PC-9 (cell line): ENCODE results near the gene DYNC2LI1. TPM values are rescaled to one million over a fixed set of nuclear protein-coding genes. Genes with fewer than 3 reads are reported as not detected.

Source experiments
- BruUV-seq: library from RNA; stranded (reverse); fragments of 400-500 nt; replicated peaks from 2 replicates; lab custom pipeline; 2021; lab: Mats Ljungman, UMichigan
- CTCF ChIA-PET: fragments of 300-600 bp; sonication (Branson Sonifier 250); formaldehyde crosslinking; loops from one replicate; lab custom pipeline; 2022; ENCODE audit warnings: antibody characterized with exemption; lab: Charles Lee
- POLR2A ChIA-PET: fragments of 300-600 bp; sonication (Branson Sonifier 250); formaldehyde crosslinking; loops from one replicate; lab custom pipeline; 2022; ENCODE audit warnings: antibody characterized with exemption; ENCODE audit not compliant: unreplicated experiment; lab: Charles Lee
- DNase-seq, 2 experiments: peaks; one replicate each; pipeline versions ENCODE4 v3.0.0 to v3.0.0-alpha.2; 2015 to 2022; ENCODE audit warnings: mixed read lengths in 1 of 2
- H2AFZ ChIP-seq: fragments of 200-600 bp; sonication (generic); 2 replicates; pipeline ENCODE4 v1.8.1; 2017; ENCODE audit warnings: antibody characterized with exemption
- H3F3A ChIP-seq: fragments of 200-600 bp; sonication (generic); 2 replicates; pipeline ENCODE4 v1.8.1; 2017; ENCODE audit warnings: antibody characterized with exemption, mild to moderate bottlenecking, low read depth; ENCODE audit not compliant: insufficient read depth
- H3K27ac ChIP-seq: fragments of 200-600 bp; sonication (generic); 2 replicates; pipeline ENCODE4 v1.6.1; 2016; ENCODE audit warnings: mixed run types
- H3K27me3 ChIP-seq: fragments of 200-600 bp; sonication (generic); 2 replicates; pipeline ENCODE4 v1.6.1; 2016; ENCODE audit warnings: low read depth, mixed run types; ENCODE audit not compliant: insufficient read depth
- H3K36me3 ChIP-seq: fragments of 200-600 bp; sonication (generic); 2 replicates; pipeline ENCODE4 v1.6.1; 2016; ENCODE audit warnings: low read depth, mixed run types
- H3K4me1 ChIP-seq: fragments of 200-600 bp; sonication (generic); replicated peaks from 2 replicates; pipeline ENCODE4 v1.6.1; 2016; ENCODE audit warnings: mixed run types; ENCODE audit not compliant: insufficient read depth
- H3K4me2 ChIP-seq: fragments of 200-600 bp; sonication (generic); 2 replicates; pipeline ENCODE4 v1.6.1; 2017; ENCODE audit warnings: mixed run types
- H3K4me3 ChIP-seq: fragments of 200-600 bp; sonication (generic); 2 replicates; pipeline ENCODE4 v1.6.1; 2016; ENCODE audit warnings: mixed run types
- H3K79me2 ChIP-seq: fragments of 200-600 bp; sonication (generic); 2 replicates; pipeline ENCODE4 v1.6.1; 2017; ENCODE audit warnings: low read depth, mixed run types
- H3K9me2 ChIP-seq: fragments of 200-600 bp; sonication (generic); 2 replicates; pipeline ENCODE4 v1.8.1; 2017; ENCODE audit warnings: mild to moderate bottlenecking; ENCODE audit not compliant: insufficient read depth
- H3K9me3 ChIP-seq: fragments of 200-600 bp; sonication (generic); 2 replicates; pipeline ENCODE4 v1.8.1; 2016; ENCODE audit warnings: low read depth; ENCODE audit not compliant: insufficient read depth
- H4K20me1 ChIP-seq: fragments of 200-600 bp; sonication (generic); 2 replicates; pipeline ENCODE4 v1.8.1; 2017; ENCODE audit not compliant: insufficient read depth
- EZH2 ChIP-seq: fragments of 200-600 bp; sonication (generic); IDR thresholded peaks from 2 replicates; pipeline ENCODE4 v1.8.0; 2017; ENCODE audit warnings: antibody characterized with exemption, low read depth
- intact Hi-C: fragments of 100-400 bp; cut with micrococcal nuclease; formaldehyde crosslinking; loops from one replicate; pipeline ENCODE4 v1.10.0; 2022; ENCODE audit not compliant: unreplicated experiment
- total RNA-seq: library from RNA; stranded (reverse); gene quantifications from 2 replicates; pipeline ENCODE4 v1.2.3, GENCODE V29; 2021
- TF ChIP-seq, protein P1 (sequence below): fragments of 200-600 bp; sonication (generic); conservative IDR thresholded peaks from 2 replicates; pipeline ENCODE4 v1.6.1; 2017; ENCODE audit warnings: mixed run types, antibody characterized with exemption, mild to moderate bottlenecking, moderate library complexity

Gene DYNC2LI1
- total RNA-seq, 1 experiment from 2014 or later = 27.1 TPM

DNA sequence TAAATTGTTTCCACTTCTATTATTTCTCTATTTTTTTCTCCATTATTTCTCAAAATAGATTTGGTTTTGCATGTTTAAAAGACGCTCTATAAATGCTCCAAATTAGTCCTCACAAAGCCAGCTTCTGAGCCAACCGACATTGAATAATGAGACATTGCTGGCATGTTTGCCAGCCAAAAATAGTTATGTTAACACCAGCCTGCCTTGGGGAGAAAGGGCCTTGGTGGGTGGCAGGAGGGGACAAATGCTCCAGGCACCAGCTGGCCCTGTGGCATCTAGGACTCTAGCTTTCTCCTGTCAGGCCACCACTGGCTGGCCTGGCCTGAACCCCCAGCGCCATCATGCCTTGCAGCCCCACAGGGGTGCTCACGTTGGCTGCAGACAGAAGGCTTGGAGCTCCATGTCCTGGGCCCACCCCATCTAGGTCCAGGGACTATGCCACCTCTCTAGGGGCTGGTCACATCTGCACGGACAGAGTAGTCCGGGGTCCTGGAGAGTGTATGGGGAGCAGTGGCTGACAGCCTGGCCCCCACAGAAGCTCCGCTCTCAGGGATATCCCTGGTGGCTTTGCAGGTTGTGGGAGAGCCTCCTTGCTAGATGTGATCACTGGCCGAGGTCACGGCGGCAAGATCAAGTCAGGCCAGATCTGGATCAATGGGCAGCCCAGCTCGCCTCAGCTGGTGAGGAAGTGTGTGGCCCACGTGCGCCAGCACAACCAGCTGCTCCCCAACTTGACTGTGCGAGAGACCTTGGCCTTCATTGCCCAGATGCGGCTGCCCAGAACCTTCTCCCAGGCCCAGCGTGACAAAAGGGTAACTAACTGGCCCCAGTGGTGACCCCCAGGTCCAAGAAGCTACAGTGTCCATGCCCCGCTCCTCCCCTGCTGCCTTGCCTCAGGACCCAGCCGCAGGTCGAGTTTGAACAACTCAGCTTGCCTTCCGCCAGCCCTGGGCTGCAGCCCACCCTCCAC is 77.5 kb downstream of the DYNC2LI1 start:
- Histone ChIP-seq H3K4me2 (no peak overlapping the region), H3K36me3 (no peaks in the 10 kb centered on the region), H3F3A (no peaks in the 10 kb centered on the region), H3K27ac (no peak overlapping the region), H3K4me1 (peaks cover 5% of the 10 kb centered on the region; the same call in 1 of the 2 replicates), H2AFZ (no peak overlapping the region), H4K20me1 (no peaks in the 10 kb centered on the region), H3K9me3 (no peaks in the 10 kb centered on the region), H3K79me2 (no peaks in the 10 kb centered on the region), H3K4me3 (no peak overlapping the region), H3K9me2 (no peaks in the 10 kb centered on the region), H3K27me3 (peaks cover 51% of the 10 kb centered on the region)
- CTCF ChIA-PET = interaction anchor here (0.6 kb wide), 1 partner anchor 24 kb away, joined by 3 read pairs; no protein-coding TSS in a partner anchor
- no peak for DNase-seq
- POLR2A ChIA-PET = interaction anchor here (0.6 kb wide), 1 partner anchor 520 kb away, joined by 3 read pairs; no protein-coding TSS in a partner anchor
- TF ChIP-seq, protein P1, sequence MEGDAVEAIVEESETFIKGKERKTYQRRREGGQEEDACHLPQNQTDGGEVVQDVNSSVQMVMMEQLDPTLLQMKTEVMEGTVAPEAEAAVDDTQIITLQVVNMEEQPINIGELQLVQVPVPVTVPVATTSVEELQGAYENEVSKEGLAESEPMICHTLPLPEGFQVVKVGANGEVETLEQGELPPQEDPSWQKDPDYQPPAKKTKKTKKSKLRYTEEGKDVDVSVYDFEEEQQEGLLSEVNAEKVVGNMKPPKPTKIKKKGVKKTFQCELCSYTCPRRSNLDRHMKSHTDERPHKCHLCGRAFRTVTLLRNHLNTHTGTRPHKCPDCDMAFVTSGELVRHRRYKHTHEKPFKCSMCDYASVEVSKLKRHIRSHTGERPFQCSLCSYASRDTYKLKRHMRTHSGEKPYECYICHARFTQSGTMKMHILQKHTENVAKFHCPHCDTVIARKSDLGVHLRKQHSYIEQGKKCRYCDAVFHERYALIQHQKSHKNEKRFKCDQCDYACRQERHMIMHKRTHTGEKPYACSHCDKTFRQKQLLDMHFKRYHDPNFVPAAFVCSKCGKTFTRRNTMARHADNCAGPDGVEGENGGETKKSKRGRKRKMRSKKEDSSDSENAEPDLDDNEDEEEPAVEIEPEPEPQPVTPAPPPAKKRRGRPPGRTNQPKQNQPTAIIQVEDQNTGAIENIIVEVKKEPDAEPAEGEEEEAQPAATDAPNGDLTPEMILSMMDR = no peak
- no peak for TF ChIP-seq EZH2
- no TSS peak for BruUV-seq
- intact Hi-C loops = no loop called here

DNA sequence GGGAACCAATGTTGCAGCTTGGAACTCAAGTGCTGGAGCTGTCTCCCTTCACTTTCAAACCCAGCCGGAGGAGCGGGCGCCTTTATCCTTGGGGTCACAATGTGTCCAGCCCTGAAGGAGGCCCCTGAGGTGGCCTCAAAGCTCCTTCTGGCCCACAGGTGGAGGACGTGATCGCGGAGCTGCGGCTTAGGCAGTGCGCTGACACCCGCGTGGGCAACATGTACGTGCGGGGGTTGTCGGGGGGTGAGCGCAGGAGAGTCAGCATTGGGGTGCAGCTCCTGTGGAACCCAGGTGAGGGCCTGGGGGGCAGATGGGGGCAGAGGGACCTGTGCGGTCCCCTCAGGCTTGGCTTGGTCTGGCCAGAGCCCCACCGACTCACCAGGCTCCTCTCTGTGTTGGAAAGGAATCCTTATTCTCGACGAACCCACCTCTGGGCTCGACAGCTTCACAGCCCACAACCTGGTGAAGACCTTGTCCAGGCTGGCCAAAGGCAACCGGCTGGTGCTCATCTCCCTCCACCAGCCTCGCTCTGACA is 78.4 kb downstream of the DYNC2LI1 start:
- no peak overlapping the region for H3K4me2 ChIP-seq
- H3K9me2 ChIP-seq = no peaks in the 10 kb centered on the region
- H3K36me3 ChIP-seq = no peaks in the 10 kb centered on the region
- TF ChIP-seq EZH2 = no peak
- TF ChIP-seq, protein P1 = no peak
- BruUV-seq = no TSS peak
- H2AFZ ChIP-seq = no peak overlapping the region
- no peaks in the 10 kb centered on the region for H3K79me2 ChIP-seq
- intact Hi-C loops = no loop called here
- peaks cover 5% of the 10 kb centered on the region; the same call in 1 of the 2 replicates for H3K4me1 ChIP-seq
- peaks cover 60% of the 10 kb centered on the region for H3K27me3 ChIP-seq
- no peak overlapping the region for H3K27ac ChIP-seq
- ChIA-PET CTCF (no interaction called here), POLR2A (interaction anchor here (0.6 kb wide), 1 partner anchor 519 kb away, joined by 3 read pairs; no protein-coding TSS in a partner anchor)
- no peaks in the 10 kb centered on the region for H4K20me1 ChIP-seq
- H3K4me3 ChIP-seq = no peak overlapping the region
- DNase-seq = no peak
- no peaks in the 10 kb centered on the region for H3F3A ChIP-seq
- H3K9me3 ChIP-seq = no peaks in the 10 kb centered on the region

DNA sequence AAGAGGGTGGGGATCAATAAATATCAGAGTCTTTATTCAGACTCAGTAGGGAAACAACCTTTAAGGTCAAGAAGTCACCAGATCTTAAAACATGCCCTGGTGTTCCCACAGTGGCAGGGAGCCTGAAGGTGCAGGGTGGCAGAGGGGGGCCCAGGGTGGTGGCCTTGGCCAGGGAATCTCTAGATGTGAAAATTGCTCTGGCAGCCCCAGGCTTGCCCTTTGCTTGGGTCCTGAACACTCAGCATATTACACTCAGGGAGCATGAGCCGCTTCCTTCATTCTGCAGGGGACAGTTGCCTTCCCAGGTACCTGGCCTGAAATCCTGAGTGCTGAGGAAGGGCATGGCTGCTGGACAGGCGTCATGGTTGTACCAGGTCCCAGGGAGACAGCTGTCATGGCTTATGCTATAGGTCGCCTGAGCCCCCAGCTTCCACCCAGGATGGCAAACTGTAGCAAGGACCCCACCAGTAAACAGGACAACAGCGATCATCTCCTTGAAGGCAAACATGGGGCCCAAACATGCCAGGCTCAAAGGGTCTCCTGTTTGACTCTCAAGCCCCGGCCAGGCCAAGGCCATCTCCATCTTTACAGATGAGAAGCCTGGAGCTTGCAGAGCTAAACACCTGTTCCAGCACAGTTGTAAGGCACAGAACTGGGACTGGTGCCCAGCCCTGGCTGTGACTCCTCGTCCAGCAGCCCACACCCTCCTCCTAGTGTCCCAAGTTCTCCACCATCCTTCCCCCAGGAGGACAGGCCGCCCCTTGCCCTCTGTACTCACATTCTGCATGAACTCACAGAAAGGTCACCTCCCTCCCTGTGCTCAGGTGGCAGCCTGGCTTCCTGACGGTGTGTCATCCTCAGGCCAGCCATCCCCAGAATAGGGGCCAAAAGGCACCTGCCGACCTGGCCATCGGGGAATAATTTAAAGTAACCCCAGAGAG is 79.6 kb downstream of the DYNC2LI1 start:
- H2AFZ ChIP-seq = no peak overlapping the region
- H3K79me2 ChIP-seq = no peaks in the 10 kb centered on the region
- H3K4me3 ChIP-seq = no peak overlapping the region
- CTCF ChIA-PET = interaction anchor here (0.6 kb wide), 1 partner anchor 96 kb away, joined by 3 read pairs; no protein-coding TSS in a partner anchor
- H3K9me2 ChIP-seq = no peaks in the 10 kb centered on the region
- H3K27me3 ChIP-seq = peaks cover 72% of the 10 kb centered on the region
- no peaks in the 10 kb centered on the region for H3K9me3 ChIP-seq
- POLR2A ChIA-PET = no interaction called here
- H3K4me1 ChIP-seq = no peaks in the 10 kb centered on the region
- TF ChIP-seq, protein P1 = no peak
- no peak for TF ChIP-seq EZH2
- no peak for DNase-seq
- no TSS peak for BruUV-seq
- H4K20me1 ChIP-seq = no peaks in the 10 kb centered on the region
- H3F3A ChIP-seq = no peaks in the 10 kb centered on the region
- no peaks in the 10 kb centered on the region for H3K36me3 ChIP-seq
- no peak overlapping the region for H3K4me2 ChIP-seq
- intact Hi-C loops = no loop called here
- no peak overlapping the region for H3K27ac ChIP-seq
